Coronary artery (tissue), 2 donors: ENCODE measurements around the gene PATJ.

Experiments
- DNase-seq: peaks from one replicate; pipeline ENCODE4 v3.0.0-alpha.2; 2017; ENCODE audit warnings: low spot score
- H3K27ac ChIP-seq, 2 donors: fragments of 200-600 bp; sonication (generic); one replicate each; pipeline ENCODE4 v1.5.1; 2016 to 2019
- H3K4me3 ChIP-seq: fragments of 200-600 bp; sonication (generic); 2 replicates; pipeline ENCODE4 v1.5.1; 2016; ENCODE audit warnings: mild to moderate bottlenecking, moderate library complexity
- TF ChIP-seq, protein P1 (sequence below): fragments of 200-600 bp; sonication (generic); IDR thresholded peaks from one replicate; pipeline ENCODE4 v1.5.1; 2019; ENCODE audit warnings: antibody characterized with exemption

The PATJ gene

DNA sequence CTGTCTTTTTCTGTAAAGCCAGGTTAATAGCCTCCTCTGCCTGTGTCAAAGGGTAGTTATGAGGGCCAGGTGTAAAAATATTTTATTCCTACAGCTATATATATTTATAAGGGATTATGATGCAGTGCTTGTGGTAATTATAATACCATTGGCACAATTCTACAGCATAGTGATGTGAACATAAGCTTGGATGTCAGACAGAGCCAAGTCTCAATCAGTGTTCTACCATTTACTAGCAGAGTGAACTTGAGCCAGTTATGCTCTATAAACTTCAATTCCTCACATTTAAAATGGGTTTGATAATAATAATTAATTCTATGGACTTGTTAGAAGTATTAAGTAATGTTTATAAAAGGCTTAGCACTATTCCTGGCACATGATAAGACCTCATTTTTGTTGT is 300.9 kb downstream of the PATJ start:
- TF ChIP-seq, protein P1, sequence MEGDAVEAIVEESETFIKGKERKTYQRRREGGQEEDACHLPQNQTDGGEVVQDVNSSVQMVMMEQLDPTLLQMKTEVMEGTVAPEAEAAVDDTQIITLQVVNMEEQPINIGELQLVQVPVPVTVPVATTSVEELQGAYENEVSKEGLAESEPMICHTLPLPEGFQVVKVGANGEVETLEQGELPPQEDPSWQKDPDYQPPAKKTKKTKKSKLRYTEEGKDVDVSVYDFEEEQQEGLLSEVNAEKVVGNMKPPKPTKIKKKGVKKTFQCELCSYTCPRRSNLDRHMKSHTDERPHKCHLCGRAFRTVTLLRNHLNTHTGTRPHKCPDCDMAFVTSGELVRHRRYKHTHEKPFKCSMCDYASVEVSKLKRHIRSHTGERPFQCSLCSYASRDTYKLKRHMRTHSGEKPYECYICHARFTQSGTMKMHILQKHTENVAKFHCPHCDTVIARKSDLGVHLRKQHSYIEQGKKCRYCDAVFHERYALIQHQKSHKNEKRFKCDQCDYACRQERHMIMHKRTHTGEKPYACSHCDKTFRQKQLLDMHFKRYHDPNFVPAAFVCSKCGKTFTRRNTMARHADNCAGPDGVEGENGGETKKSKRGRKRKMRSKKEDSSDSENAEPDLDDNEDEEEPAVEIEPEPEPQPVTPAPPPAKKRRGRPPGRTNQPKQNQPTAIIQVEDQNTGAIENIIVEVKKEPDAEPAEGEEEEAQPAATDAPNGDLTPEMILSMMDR, result no peak
- no peak for DNase-seq
- no peak overlapping the region for H3K4me3 ChIP-seq
- H3K27ac ChIP-seq, result no peak overlapping the region

DNA sequence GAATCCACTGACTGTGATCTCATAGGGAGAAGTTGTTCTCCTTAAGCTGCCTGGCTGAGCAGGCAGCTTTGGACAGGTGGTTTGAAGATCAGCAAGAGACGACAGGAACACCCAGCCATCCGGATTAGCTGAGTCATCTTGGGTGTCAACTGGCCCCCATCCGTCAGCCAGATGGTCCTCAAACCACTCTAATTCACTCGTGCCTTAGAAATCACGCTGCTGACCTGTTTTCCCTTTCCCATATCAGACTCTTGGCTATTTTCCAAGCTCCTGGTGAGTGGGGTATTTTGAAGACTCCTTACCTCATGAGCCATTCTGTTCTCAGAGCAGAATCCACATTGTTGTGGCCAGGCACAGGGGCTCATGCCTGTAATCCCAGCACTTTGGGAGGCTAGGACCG is 303.3 kb downstream of the PATJ start:
- TF ChIP-seq, protein P1, result no peak
- H3K27ac ChIP-seq, result no peak overlapping the region
- DNase-seq, result no peak
- no peak overlapping the region for H3K4me3 ChIP-seq

DNA sequence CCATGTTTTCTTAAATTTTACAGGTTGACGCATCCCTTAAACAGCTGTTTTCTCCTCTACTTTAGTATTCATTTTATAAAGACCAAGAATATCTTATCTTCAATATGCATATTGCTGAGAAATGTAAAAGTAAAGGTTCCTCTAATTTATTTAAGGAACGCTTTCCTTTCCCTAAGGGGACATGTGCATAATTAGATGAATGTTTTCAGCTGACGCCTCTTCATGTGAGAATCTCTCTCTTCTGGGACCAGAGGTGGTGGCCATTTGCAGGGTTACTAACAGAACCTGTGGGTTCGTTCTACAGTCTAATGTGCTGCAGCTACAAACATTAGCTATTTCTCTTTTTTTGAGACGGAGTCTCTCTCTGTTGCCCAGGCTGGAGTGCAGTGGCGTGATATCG is 304.6 kb downstream of the PATJ start:
- no peak overlapping the region for H3K27ac ChIP-seq
- TF ChIP-seq, protein P1, result no peak
- DNase-seq, result no peak
- no peak overlapping the region for H3K4me3 ChIP-seq

DNA sequence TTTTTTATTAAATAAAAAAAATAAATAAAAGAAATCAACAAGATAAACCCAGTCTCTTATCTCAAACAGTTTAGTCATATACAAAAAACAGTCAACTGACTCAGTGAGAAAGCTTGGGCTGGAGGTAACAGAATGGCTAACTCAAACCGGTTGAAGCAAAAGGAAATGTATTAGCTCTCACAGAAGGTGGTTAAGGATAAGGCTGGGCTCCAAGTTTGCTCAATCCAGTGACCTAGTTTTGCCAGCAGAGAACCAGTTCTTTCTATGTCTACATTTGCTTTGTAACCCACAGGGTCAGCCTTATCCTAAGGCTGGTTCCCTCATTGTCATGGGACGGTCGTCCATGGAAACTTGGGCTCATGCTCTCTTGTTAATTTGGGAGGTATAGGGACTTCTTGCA is 307.9 kb downstream of the PATJ start:
- Histone ChIP-seq H3K27ac (no peak overlapping the region), H3K4me3 (no peak overlapping the region)
- TF ChIP-seq, protein P1, result no peak
- no peak for DNase-seq

DNA sequence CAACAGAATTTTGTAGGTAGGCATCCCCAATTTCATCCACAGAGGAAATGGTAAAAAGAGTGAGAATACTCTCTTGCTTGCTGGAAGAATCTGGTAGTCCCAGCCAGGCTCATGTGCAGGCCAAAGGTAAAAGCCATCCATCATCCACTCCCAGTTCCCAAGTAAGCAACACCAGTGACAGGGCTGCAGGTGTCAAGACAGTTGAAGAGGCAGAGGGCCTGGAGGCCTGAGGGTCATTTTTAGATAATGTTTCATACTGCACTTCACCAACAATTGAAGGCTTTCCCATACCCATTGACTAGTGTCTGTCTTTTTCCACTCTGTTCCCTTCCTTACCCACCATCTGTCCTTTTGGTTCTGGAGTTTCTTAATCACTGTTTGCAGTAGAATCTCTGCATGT is 310.7 kb downstream of the PATJ start:
- no peak overlapping the region for H3K27ac ChIP-seq
- no peak for DNase-seq

DNA sequence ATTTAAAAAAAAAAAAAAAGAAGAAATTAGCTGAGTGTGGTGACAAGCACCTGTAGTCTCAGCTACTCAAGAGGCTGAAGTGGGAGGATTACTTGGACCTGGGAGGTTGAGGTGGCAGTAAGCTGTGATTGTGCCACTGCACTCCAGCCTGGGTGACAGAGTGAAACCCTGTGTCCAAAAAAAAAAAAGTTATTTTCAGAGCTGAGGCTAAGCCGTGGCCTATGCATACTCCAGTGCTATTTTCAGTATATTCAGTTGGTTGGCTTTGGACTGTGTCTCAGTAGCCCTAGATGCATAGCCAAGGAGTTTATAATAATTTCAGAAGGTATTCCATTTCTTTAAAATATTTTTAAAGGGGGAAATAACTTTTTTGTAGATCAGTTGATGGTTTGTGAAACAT is 311.9 kb downstream of the PATJ start:
- TF ChIP-seq, protein P1, result no peak
- Histone ChIP-seq H3K4me3 (no peak overlapping the region), H3K27ac (no peak overlapping the region)
- no peak for DNase-seq

More for the DNA sequence above, 310.7 kb downstream of the PATJ start:
- H3K4me3 ChIP-seq, result no peak overlapping the region
- TF ChIP-seq, protein P1, result no peak

DNA sequence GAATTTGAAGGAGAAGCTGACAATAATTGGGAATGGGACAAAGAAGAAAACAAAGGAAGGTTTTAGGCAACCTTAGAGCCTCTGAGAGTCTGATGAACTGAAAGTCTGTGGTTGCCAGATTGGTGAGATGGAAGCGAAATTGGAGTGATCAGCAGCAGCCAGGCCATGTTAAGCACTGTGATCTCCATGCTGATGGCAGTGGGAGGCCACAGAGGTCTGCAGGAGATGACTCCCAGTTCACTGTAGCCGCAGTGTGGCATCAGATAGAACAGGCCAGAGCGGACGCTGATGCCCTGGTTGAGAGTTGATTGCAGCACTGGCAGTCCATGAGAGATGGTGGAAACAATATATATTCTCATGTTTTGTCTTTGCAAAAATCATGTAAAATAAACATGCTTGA is 314.9 kb downstream of the PATJ start:
- TF ChIP-seq, protein P1, result no peak
- Histone ChIP-seq H3K4me3 (no peak overlapping the region), H3K27ac (no peak overlapping the region)
- no peak for DNase-seq
